HepG2 (cell line): Measurements from ENCODE around the gene MATN1. TPM values are rescaled to one million over a fixed set of nuclear protein-coding genes. Genes with fewer than 3 reads are reported as not detected.

Experiments
- ATAC-seq: fragments of 200-7000 bp; cut with Tn5 transposase; 3 replicates; pipeline ENCODE4 v1.9.1; 2020; ENCODE audit warnings: mild to moderate bottlenecking, moderate library complexity
- BruUV-seq: library from RNA; stranded (reverse); fragments of 400-500 nt; replicated peaks from 2 replicates; lab custom pipeline; 2021; lab: Mats Ljungman, UMichigan
- CTCF ChIA-PET: fragments of 300-600 bp; formaldehyde crosslinking; extraction: SDS; loops from one replicate; lab custom pipeline; 2021; ENCODE audit warnings: low total read pairs, inconsistent platforms, low intra/inter-chr PET ratio; lab: Yijun Ruan, JAX
- POLR2A ChIA-PET: fragments of 350-600 bp; sonication (Branson Sonifier 250); formaldehyde crosslinking; loops from one replicate; lab custom pipeline; 2020; ENCODE audit warnings: antibody characterized with exemption, inconsistent platforms; lab: Yijun Ruan, JAX
- DNase-seq: peaks from one replicate; pipeline ENCODE4 v3.0.0-alpha.2; 2015; ENCODE audit warnings: low spot score
- FAIRE-seq: peaks from 3 replicates; lab custom pipeline; 2011; peaks lifted over from hg19 to GRCh38; lab: Jason Lieb, UNC
- H2AFZ ChIP-seq: one replicate; pipeline ENCODE4 v1.6.1; 2011; ENCODE audit warnings: low read length, inconsistent platforms
- H3K27ac ChIP-seq: fragments of 300-600 bp; 3 replicates; pipeline ENCODE4 v1.8.0; 2011; ENCODE audit warnings: mixed run types, mild to moderate bottlenecking, mixed read lengths, low read length, inconsistent platforms; ENCODE audit not compliant: insufficient read depth; ENCODE audit errors: extremely low read length
- H3K27me3 ChIP-seq, 2 experiments: fragments of 200-600 bp in 1 of 2; 2 replicates in 1 of 2; 3 replicates in 1 of 2; pipeline versions ENCODE4 v1.6.0 to v1.8.0; 2011; ENCODE audit warnings: low read length in 2 of 2, mild to moderate bottlenecking in 2 of 2, moderate library complexity in 2 of 2, inconsistent platforms in 1 of 2; ENCODE audit not compliant: insufficient read depth in 2 of 2, control insufficient read depth in 1 of 2
- H3K36me3 ChIP-seq, 2 experiments: fragments of 200-600 bp in 1 of 2; replicated peaks in 1 of 2; 2 replicates in 1 of 2; 3 replicates in 1 of 2; pipeline versions ENCODE4 v1.5.1 to v1.8.0; 2011; ENCODE audit warnings: low read length in 2 of 2, inconsistent platforms in 1 of 2; ENCODE audit not compliant: insufficient read depth in 2 of 2, control insufficient read depth in 1 of 2
- H3K4me1 ChIP-seq: 2 replicates; pipeline ENCODE4 v1.5.1; 2012; ENCODE audit warnings: low read length, inconsistent platforms; ENCODE audit not compliant: insufficient read depth
- H3K4me2 ChIP-seq: 2 replicates; pipeline ENCODE4 v1.6.0; 2011; ENCODE audit warnings: low read depth, low read length, inconsistent platforms
- H3K4me3 ChIP-seq, 3 experiments: fragments of 200-600 bp in 1 of 3; sonication (generic), shearing (Covaris generic) in 1 of 3; replicated peaks in 1 of 3; 2 replicates each; pipeline ENCODE4 v1.5.1; 2011 to 2016; ENCODE audit warnings: low read length in 3 of 3, inconsistent platforms in 2 of 3, low read depth in 2 of 3, mild to moderate bottlenecking in 2 of 3, control low read depth in 1 of 3, mixed read lengths in 1 of 3; ENCODE audit not compliant: insufficient read depth in 1 of 3
- H3K79me2 ChIP-seq: one replicate; pipeline ENCODE4 v1.6.1; 2011; ENCODE audit warnings: low read length, inconsistent platforms; ENCODE audit not compliant: insufficient read depth
- H3K9ac ChIP-seq: 2 replicates; pipeline ENCODE4 v1.6.0; 2011; ENCODE audit warnings: mild to moderate bottlenecking, low read depth, low read length, inconsistent platforms; ENCODE audit not compliant: insufficient read depth
- H3K9me3 ChIP-seq: 2 replicates; pipeline ENCODE4 v1.5.1; 2012; ENCODE audit warnings: mild to moderate bottlenecking, low read length
- H4K20me1 ChIP-seq: 2 replicates; pipeline ENCODE4 v1.6.0; 2011; ENCODE audit warnings: inconsistent platforms, mild to moderate bottlenecking, low read length, moderate library complexity; ENCODE audit not compliant: insufficient read depth
- GLI4 ChIP-seq: sonication (generic); formaldehyde crosslinking; IDR thresholded peaks from 2 replicates; pipeline ENCODE4 v1.5.1; 2020; ENCODE audit warnings: missing genetic modification reagents, mild to moderate bottlenecking, moderate library complexity, borderline replicate concordance
- HOXA9 ChIP-seq: sonication (generic); formaldehyde crosslinking; IDR thresholded peaks from 2 replicates; pipeline ENCODE4 v1.8.1; 2022; ENCODE audit warnings: missing genetic modification reagents, mild to moderate bottlenecking, moderate library complexity, borderline replicate concordance
- KLF13 ChIP-seq: sonication (generic); formaldehyde crosslinking; IDR thresholded peaks from 2 replicates; pipeline ENCODE4 v1.4.0; 2020; ENCODE audit warnings: mild to moderate bottlenecking, missing genetic modification reagents
- RBFOX2 ChIP-seq: fragments of 200-400 bp; formaldehyde crosslinking; IDR thresholded peaks from 2 replicates; pipeline ENCODE4 v1.6.1; 2017; ENCODE audit warnings: low read depth, mild to moderate bottlenecking, low read length
- ZNF264 ChIP-seq: sonication (generic); formaldehyde crosslinking; IDR thresholded peaks from 2 replicates; pipeline ENCODE4 v1.4.0; 2020; ENCODE audit warnings: missing genetic modification reagents
- ZNF615 ChIP-seq: sonication (generic); formaldehyde crosslinking; IDR thresholded peaks from 2 replicates; pipeline ENCODE4 v1.5.0; 2020; ENCODE audit warnings: mild to moderate bottlenecking, missing genetic modification reagents, borderline replicate concordance
- WGBS: methylation state at CpG from one replicate; pipeline ENCODE4 v1.1.6; 2017; ENCODE audit warnings: low lambda C conversion rate; 5-methylcytosine and 5-hydroxymethylcytosine counted together
- in situ Hi-C: cut with HindIII; loops from 2 replicates; pipeline ENCODE4 v1.10.0; 2017; ENCODE audit warnings: low pct_unique_long_range_greater_than_20kb; ENCODE audit not compliant: extremely low pct_ligation_motif_present
- intact Hi-C: fragments of 100-400 bp; cut with micrococcal nuclease; formaldehyde crosslinking; loops from one replicate; pipeline ENCODE4 v1.10.0; 2022; ENCODE audit not compliant: unreplicated experiment
- polyA plus RNA-seq, 8 experiments: library from polyadenylated mRNA; depleted of rRNA in 3 of 8; stranded (reverse) in 7 of 8; unstranded in 1 of 8; fragments of >200 nt; fragmentation: Illumina TruSeq in 4 of 8; extraction: Trizol in 4 of 8; gene quantifications; 2 replicates each; pipeline versions ENCODE4 v1.2.1 to v1.2.3, GENCODE V29; 2011 to 2016; ENCODE audit warnings: low read depth in 4 of 8, missing spikeins in 1 of 8, mixed read lengths in 1 of 8; ENCODE audit not compliant: insufficient read depth in 1 of 8
- total RNA-seq, 5 experiments: library from RNA; depleted of rRNA; stranded (reverse); fragments of >200 nt; fragmentation: Illumina TruSeq; extraction: Trizol; gene quantifications; 2 replicates each; pipeline ENCODE4 v1.2.3, GENCODE V29; 2016; ENCODE audit warnings: low read depth in 1 of 5
- TF ChIP-seq, protein P1 (sequence below): sonication (generic); formaldehyde crosslinking; IDR thresholded peaks from 2 replicates; pipeline ENCODE4 v1.5.0; 2020; ENCODE audit warnings: mild to moderate bottlenecking, missing genetic modification reagents, moderate library complexity
- TF ChIP-seq, protein P2 (sequence below): sonication (generic); formaldehyde crosslinking; IDR thresholded peaks from 2 replicates; pipeline ENCODE4; 2020; ENCODE audit warnings: missing genetic modification reagents, mild to moderate bottlenecking, borderline replicate concordance

The MATN1 gene
- total and polyA plus RNA-seq, 2 of the 13 experiments (the other 11 are each of a cell fraction or from before 2014, with no cell fraction given): 0.04 to 0.05 TPM

DNA sequence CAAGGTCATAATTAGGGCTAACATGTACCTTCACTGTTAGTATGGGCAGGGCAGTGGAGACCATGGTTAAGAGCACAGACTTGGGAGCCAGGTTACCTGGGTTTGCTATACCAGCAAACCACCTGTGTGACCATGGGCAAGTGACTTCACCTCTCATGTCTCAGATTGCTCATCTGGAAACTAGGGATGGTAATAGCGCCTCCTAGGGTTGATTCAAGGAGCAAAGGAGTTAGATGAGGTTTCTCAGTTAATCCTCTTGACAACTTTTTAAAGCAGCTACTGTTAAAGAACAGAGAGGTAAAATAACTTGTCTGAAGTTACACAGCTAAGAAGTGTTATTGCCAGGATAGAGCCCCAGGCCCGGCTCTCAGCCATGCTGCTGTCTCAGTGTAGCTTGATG, 790 bp upstream of the MATN1 start:
- no peaks in the 10 kb centered on the region; the same call in 1 of the 2 replicates for H4K20me1 ChIP-seq
- WGBS: 25% methylated on average over 2 of the region's 2 CpGs
- H3K4me1 ChIP-seq: peaks cover 5% of the 10 kb centered on the region; the same call in 1 of the 2 replicates
- DNase-seq: no peak
- no peak overlapping the region for H3K27ac ChIP-seq
- H3K36me3 ChIP-seq: no peaks in the 10 kb centered on the region
- H3K4me3 ChIP-seq: no peak overlapping the region
- BruUV-seq: no TSS peak
- CTCF ChIA-PET: no interaction called here
- no peak for FAIRE-seq
- intact Hi-C loops (no loop called here), in situ Hi-C loops (no loop called here)
- no peaks in the 10 kb centered on the region for H3K9me3 ChIP-seq
- no peak overlapping the region for H3K4me2 ChIP-seq
- no peak overlapping the region for H3K9ac ChIP-seq
- H3K27me3 ChIP-seq: no peaks in the 10 kb centered on the region; a peak in 1 of 5 replicates
- no peak for ATAC-seq
- H3K79me2 ChIP-seq: no peaks in the 10 kb centered on the region
- no peak overlapping the region for H2AFZ ChIP-seq
- no peak for TF ChIP-seq GLI4 (CRISPR knock-in tag)
- TF ChIP-seq HOXA9: no peak
- TF ChIP-seq, protein P1, sequence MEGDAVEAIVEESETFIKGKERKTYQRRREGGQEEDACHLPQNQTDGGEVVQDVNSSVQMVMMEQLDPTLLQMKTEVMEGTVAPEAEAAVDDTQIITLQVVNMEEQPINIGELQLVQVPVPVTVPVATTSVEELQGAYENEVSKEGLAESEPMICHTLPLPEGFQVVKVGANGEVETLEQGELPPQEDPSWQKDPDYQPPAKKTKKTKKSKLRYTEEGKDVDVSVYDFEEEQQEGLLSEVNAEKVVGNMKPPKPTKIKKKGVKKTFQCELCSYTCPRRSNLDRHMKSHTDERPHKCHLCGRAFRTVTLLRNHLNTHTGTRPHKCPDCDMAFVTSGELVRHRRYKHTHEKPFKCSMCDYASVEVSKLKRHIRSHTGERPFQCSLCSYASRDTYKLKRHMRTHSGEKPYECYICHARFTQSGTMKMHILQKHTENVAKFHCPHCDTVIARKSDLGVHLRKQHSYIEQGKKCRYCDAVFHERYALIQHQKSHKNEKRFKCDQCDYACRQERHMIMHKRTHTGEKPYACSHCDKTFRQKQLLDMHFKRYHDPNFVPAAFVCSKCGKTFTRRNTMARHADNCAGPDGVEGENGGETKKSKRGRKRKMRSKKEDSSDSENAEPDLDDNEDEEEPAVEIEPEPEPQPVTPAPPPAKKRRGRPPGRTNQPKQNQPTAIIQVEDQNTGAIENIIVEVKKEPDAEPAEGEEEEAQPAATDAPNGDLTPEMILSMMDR (CRISPR knock-in tag): 0 out of 2 replicates have a peak, but pooled peaks have one; percentile 6
- TF ChIP-seq KLF13 (CRISPR knock-in tag): no peak
- TF ChIP-seq, protein P2, sequence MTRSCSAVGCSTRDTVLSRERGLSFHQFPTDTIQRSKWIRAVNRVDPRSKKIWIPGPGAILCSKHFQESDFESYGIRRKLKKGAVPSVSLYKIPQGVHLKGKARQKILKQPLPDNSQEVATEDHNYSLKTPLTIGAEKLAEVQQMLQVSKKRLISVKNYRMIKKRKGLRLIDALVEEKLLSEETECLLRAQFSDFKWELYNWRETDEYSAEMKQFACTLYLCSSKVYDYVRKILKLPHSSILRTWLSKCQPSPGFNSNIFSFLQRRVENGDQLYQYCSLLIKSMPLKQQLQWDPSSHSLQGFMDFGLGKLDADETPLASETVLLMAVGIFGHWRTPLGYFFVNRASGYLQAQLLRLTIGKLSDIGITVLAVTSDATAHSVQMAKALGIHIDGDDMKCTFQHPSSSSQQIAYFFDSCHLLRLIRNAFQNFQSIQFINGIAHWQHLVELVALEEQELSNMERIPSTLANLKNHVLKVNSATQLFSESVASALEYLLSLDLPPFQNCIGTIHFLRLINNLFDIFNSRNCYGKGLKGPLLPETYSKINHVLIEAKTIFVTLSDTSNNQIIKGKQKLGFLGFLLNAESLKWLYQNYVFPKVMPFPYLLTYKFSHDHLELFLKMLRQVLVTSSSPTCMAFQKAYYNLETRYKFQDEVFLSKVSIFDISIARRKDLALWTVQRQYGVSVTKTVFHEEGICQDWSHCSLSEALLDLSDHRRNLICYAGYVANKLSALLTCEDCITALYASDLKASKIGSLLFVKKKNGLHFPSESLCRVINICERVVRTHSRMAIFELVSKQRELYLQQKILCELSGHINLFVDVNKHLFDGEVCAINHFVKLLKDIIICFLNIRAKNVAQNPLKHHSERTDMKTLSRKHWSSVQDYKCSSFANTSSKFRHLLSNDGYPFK (CRISPR knock-in tag): no peak
- TF ChIP-seq ZNF615 (CRISPR knock-in tag): no peak
- TF ChIP-seq RBFOX2: no peak
- no peak for TF ChIP-seq ZNF264 (CRISPR knock-in tag)
- POLR2A ChIA-PET: no interaction called here
